ENCODE data around the gene ANO2.

Gene ANO2

DNA sequence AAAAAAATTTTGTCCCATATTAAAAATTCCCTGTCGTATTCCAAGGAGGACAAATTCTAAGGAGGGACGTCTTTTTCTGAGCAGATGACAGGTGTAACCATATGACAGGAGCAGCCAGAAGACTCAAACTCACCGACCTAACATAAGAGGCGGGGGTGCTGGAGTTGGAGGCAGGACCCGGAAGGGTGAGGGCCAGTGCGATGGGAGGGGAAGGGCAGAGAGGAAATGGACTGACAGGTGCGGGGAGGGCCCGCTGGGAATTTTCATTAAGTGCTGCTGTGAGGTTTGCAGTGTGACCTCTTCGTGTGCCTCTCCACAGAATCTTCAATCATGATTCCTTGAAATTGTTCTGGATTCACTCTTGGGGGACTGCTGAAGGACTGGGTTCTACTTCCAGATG is 323.7 kb downstream of the ANO2 start:
- DNase-seq = no peak
- in situ Hi-C loops (cut with HindIII; ENCODE audit: low pct_ligation_motif_present, low sequenced_read_pairs) = no loop called here
- Histone ChIP-seq H3K36me3 (replicated peaks) (no peaks in the 10 kb centered on the region), H3K27me3 (replicated peaks) (no peaks in the 10 kb centered on the region), H3K27ac (no peak overlapping the region), H3K4me3 (ENCODE audit: low read depth, low read length) (no peak overlapping the region)
- TF ChIP-seq, protein P1, sequence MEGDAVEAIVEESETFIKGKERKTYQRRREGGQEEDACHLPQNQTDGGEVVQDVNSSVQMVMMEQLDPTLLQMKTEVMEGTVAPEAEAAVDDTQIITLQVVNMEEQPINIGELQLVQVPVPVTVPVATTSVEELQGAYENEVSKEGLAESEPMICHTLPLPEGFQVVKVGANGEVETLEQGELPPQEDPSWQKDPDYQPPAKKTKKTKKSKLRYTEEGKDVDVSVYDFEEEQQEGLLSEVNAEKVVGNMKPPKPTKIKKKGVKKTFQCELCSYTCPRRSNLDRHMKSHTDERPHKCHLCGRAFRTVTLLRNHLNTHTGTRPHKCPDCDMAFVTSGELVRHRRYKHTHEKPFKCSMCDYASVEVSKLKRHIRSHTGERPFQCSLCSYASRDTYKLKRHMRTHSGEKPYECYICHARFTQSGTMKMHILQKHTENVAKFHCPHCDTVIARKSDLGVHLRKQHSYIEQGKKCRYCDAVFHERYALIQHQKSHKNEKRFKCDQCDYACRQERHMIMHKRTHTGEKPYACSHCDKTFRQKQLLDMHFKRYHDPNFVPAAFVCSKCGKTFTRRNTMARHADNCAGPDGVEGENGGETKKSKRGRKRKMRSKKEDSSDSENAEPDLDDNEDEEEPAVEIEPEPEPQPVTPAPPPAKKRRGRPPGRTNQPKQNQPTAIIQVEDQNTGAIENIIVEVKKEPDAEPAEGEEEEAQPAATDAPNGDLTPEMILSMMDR (IDR thresholded peaks at IDR 0.05; ENCODE audit: low read depth, low read length, missing control alignments) = no peak

DNA sequence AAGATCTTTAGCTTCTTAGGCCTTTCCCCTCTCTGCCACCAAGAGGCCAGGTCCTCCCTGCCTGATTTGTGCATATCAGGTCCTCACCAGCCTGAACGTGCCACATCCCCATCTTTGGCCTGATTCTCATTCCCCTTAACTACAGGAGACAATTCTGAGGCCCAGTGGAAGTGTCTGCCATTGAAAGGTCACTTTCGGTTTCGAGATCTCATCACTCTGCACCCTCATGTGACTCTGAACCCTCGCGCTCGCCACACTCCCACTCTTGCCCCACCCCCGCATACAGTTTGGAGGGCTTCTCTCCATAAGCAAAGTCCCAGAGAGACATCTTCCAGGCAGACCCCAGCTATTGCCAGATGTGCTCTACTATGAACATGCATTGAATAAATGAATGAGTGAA is 324.2 kb downstream of the ANO2 start:
- no peak for DNase-seq
- in situ Hi-C loops (cut with HindIII; ENCODE audit: low pct_ligation_motif_present, low sequenced_read_pairs) = no loop called here
- TF ChIP-seq, protein P1 (IDR thresholded peaks at IDR 0.05; ENCODE audit: low read depth, low read length, missing control alignments) = no peak
- Histone ChIP-seq H3K27me3 (replicated peaks) (no peaks in the 10 kb centered on the region), H3K27ac (no peak overlapping the region), H3K36me3 (replicated peaks) (no peaks in the 10 kb centered on the region), H3K4me3 (ENCODE audit: low read depth, low read length) (no peak overlapping the region)

GRCh38 chr12:5619628-5620027 is 325.4 kb downstream of the ANO2 start:
- in situ Hi-C loops (cut with HindIII; ENCODE audit: low pct_ligation_motif_present, low sequenced_read_pairs) = no loop called here
- Histone ChIP-seq H3K27me3 (replicated peaks) (no peaks in the 10 kb centered on the region), H3K27ac (no peak overlapping the region), H3K36me3 (replicated peaks) (no peaks in the 10 kb centered on the region), H3K4me3 (ENCODE audit: low read depth, low read length) (no peak overlapping the region)
- DNase-seq = no peak
- TF ChIP-seq, protein P1 (IDR thresholded peaks at IDR 0.05; ENCODE audit: low read depth, low read length, missing control alignments) = no peak

- Histone ChIP-seq H3K4me3 (ENCODE audit: low read depth, low read length) (no peak overlapping the region), H3K27me3 (replicated peaks) (no peaks in the 10 kb centered on the region), H3K36me3 (replicated peaks) (no peaks in the 10 kb centered on the region), H3K27ac (no peak overlapping the region)
- in situ Hi-C loops (cut with HindIII; ENCODE audit: low pct_ligation_motif_present, low sequenced_read_pairs) = no loop called here
- DNase-seq = no peak
- TF ChIP-seq, protein P1 (IDR thresholded peaks at IDR 0.05; ENCODE audit: low read depth, low read length, missing control alignments) = no peak
Measured at GRCh38 chr12:5616854-5617253, 328.2 kb downstream of the ANO2 start.

- Histone ChIP-seq H3K36me3 (replicated peaks) (no peaks in the 10 kb centered on the region), H3K27ac (no peak overlapping the region), H3K4me3 (ENCODE audit: low read depth, low read length) (no peak overlapping the region), H3K27me3 (replicated peaks) (no peaks in the 10 kb centered on the region)
- in situ Hi-C loops (cut with HindIII; ENCODE audit: low pct_ligation_motif_present, low sequenced_read_pairs) = no loop called here
- TF ChIP-seq, protein P1 (IDR thresholded peaks at IDR 0.05; ENCODE audit: low read depth, low read length, missing control alignments) = no peak
- no peak for DNase-seq
Measured at GRCh38 chr12:5615760-5616159, 329.3 kb downstream of the ANO2 start.

GRCh38 chr12:5614256-5614655 is 330.8 kb downstream of the ANO2 start:
- TF ChIP-seq, protein P1 (IDR thresholded peaks at IDR 0.05; ENCODE audit: low read depth, low read length, missing control alignments) = no peak
- no peak for DNase-seq
- Histone ChIP-seq H3K27ac (no peak overlapping the region), H3K27me3 (replicated peaks) (no peaks in the 10 kb centered on the region), H3K4me3 (ENCODE audit: low read depth, low read length) (no peak overlapping the region), H3K36me3 (replicated peaks) (no peaks in the 10 kb centered on the region)
- in situ Hi-C loops (cut with HindIII; ENCODE audit: low pct_ligation_motif_present, low sequenced_read_pairs) = no loop called here
